GM23248 (cell line): ENCODE data around the gene TFAP2D.

Experiments used
- EZH2 ChIP-seq: fragments of 200-600 bp; sonication (generic); IDR thresholded peaks from 2 replicates; pipeline ENCODE4 v1.6.1; 2018; ENCODE audit warnings: antibody characterized with exemption, mild to moderate bottlenecking; ENCODE audit not compliant: insufficient read depth, poor library complexity, severe bottlenecking
- EZH2phosphoT487 ChIP-seq: fragments of 200-600 bp; sonication (generic); IDR thresholded peaks from 2 replicates; pipeline ENCODE4 v1.6.1; 2018; ENCODE audit warnings: antibody characterized with exemption, moderate library complexity, mild to moderate bottlenecking, low read depth; ENCODE audit not compliant: insufficient read depth

DNA sequence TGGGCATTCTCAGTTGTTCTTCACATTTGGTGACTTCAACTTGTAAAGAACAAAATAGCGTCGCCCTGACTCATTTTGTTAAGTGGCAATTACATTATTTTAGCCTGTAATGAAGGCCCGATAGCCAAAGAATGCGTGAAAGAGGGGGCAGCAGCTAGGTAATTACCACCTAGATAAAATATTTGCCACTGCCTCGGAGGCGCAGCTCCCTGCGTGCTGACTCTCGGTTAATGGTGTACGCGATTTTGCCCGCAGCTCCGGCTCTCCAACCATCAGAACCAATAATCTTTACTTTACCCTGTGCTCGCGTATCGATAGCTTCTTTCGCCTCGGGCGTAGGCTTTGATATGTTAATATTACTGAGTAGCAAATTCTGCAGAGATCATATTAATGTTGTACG is 8.7 kb downstream of the TFAP2D start:
- TF ChIP-seq EZH2 (no peak), EZH2phosphoT487 (no peak)
